ENCODE measurements around the gene RGS6. TPM values are rescaled to one million over a fixed set of nuclear protein-coding genes. Genes with fewer than 3 reads are reported as not detected.

Gene RGS6
- total RNA-seq, 1 donor = not detected

- H3K4me1 ChIP-seq (ENCODE audit: insufficient read depth, low read length) = no peaks in the 10 kb centered on the region
These were observed 148.9 kb downstream of the RGS6 start for GRCh38 chr14:72081137-72081536.

GRCh38 chr14:72084935-72085334, 152.7 kb downstream of the RGS6 start:
- Histone ChIP-seq H3K27ac (ENCODE audit: low read depth, low read length) (no peak overlapping the region), H3K36me3 (ENCODE audit: insufficient read depth, low read length) (no peaks in the 10 kb centered on the region), H3K4me1 (ENCODE audit: insufficient read depth, low read length) (no peaks in the 10 kb centered on the region), H4K20me1 (ENCODE audit: insufficient read depth, low read length) (no peaks in the 10 kb centered on the region), H3K27me3 (ENCODE audit: insufficient read depth, low read length) (no peaks in the 10 kb centered on the region), H3K79me2 (ENCODE audit: insufficient read depth, low read length) (no peaks in the 10 kb centered on the region), H3K4me3 (ENCODE audit: insufficient read depth, low read length) (no peak overlapping the region), H2AFZ (ENCODE audit: low read length) (no peak overlapping the region), H3K9me3 (ENCODE audit: low read depth, low read length) (no peaks in the 10 kb centered on the region), H3K4me2 (ENCODE audit: insufficient read depth, low read length) (no peak overlapping the region)
- TF ChIP-seq CTCF (IDR thresholded peaks at IDR 0.05; ENCODE audit: extremely low read depth, low read depth, low read length) = no peak
- DNase-seq (ENCODE audit: insufficient read length, low spot score, missing footprints) = no peak

More at GRCh38 chr14:72081137-72081536, 148.9 kb downstream of the RGS6 start:
- Histone ChIP-seq H4K20me1 (ENCODE audit: insufficient read depth, low read length) (no peaks in the 10 kb centered on the region), H3K9me3 (ENCODE audit: low read depth, low read length) (no peaks in the 10 kb centered on the region), H3K27ac (ENCODE audit: low read depth, low read length) (no peak overlapping the region), H3K4me3 (ENCODE audit: insufficient read depth, low read length) (no peak overlapping the region), H3K27me3 (ENCODE audit: insufficient read depth, low read length) (no peaks in the 10 kb centered on the region), H3K79me2 (ENCODE audit: insufficient read depth, low read length) (no peaks in the 10 kb centered on the region), H3K4me2 (ENCODE audit: insufficient read depth, low read length) (no peak overlapping the region), H2AFZ (ENCODE audit: low read length) (no peak overlapping the region), H3K36me3 (ENCODE audit: insufficient read depth, low read length) (no peaks in the 10 kb centered on the region)
- TF ChIP-seq CTCF (IDR thresholded peaks at IDR 0.05; ENCODE audit: extremely low read depth, low read depth, low read length) = no peak
- no peak for DNase-seq (ENCODE audit: insufficient read length, low spot score, missing footprints)

- H3K27ac ChIP-seq (ENCODE audit: low read depth, low read length) = no peak overlapping the region
- no peak overlapping the region for H3K4me3 ChIP-seq (ENCODE audit: insufficient read depth, low read length)
- H2AFZ ChIP-seq (ENCODE audit: low read length) = no peak overlapping the region
- no peaks in the 10 kb centered on the region for H3K27me3 ChIP-seq (ENCODE audit: insufficient read depth, low read length)
- no peaks in the 10 kb centered on the region for H3K79me2 ChIP-seq (ENCODE audit: insufficient read depth, low read length)
- H3K9me3 ChIP-seq (ENCODE audit: low read depth, low read length) = no peaks in the 10 kb centered on the region
- TF ChIP-seq CTCF (IDR thresholded peaks at IDR 0.05; ENCODE audit: extremely low read depth, low read depth, low read length) = no peak
- H3K36me3 ChIP-seq (ENCODE audit: insufficient read depth, low read length) = no peaks in the 10 kb centered on the region
- no peak overlapping the region for H3K4me2 ChIP-seq (ENCODE audit: insufficient read depth, low read length)
- H3K4me1 ChIP-seq (ENCODE audit: insufficient read depth, low read length) = no peaks in the 10 kb centered on the region
- no peak for DNase-seq (ENCODE audit: insufficient read length, low spot score, missing footprints)
- H4K20me1 ChIP-seq (ENCODE audit: insufficient read depth, low read length) = no peaks in the 10 kb centered on the region
These were observed 157.4 kb downstream of the RGS6 start for GRCh38 chr14:72089625-72090024.

GRCh38 chr14:72094844-72095582, 162.8 kb downstream of the RGS6 start:
- H3K4me1 ChIP-seq (ENCODE audit: insufficient read depth, low read length) = no peaks in the 10 kb centered on the region
- TF ChIP-seq CTCF (IDR thresholded peaks at IDR 0.05; ENCODE audit: extremely low read depth, low read depth, low read length) = no peak
- no peak overlapping the region for H2AFZ ChIP-seq (ENCODE audit: low read length)
- no peak for DNase-seq (ENCODE audit: insufficient read length, low spot score, missing footprints)
- H3K36me3 ChIP-seq (ENCODE audit: insufficient read depth, low read length) = no peaks in the 10 kb centered on the region
- no peaks in the 10 kb centered on the region for H4K20me1 ChIP-seq (ENCODE audit: insufficient read depth, low read length)
- no peak overlapping the region for H3K4me3 ChIP-seq (ENCODE audit: insufficient read depth, low read length)
- H3K79me2 ChIP-seq (ENCODE audit: insufficient read depth, low read length) = no peaks in the 10 kb centered on the region
- H3K4me2 ChIP-seq (ENCODE audit: insufficient read depth, low read length) = no peak overlapping the region
- no peaks in the 10 kb centered on the region for H3K9me3 ChIP-seq (ENCODE audit: low read depth, low read length)
- no peaks in the 10 kb centered on the region for H3K27me3 ChIP-seq (ENCODE audit: insufficient read depth, low read length)
- H3K27ac ChIP-seq (ENCODE audit: low read depth, low read length) = no peak overlapping the region

All from osteoblast (primary cell).